SU-DHL-6 (cell line): ENCODE data around the gene NRP1.

Experiments used
- H2AFZ ChIP-seq: fragments of 200-600 bp; sonication (generic); 2 replicates; pipeline ENCODE4 v1.6.1; 2014; ENCODE audit warnings: low read depth, mild to moderate bottlenecking, moderate library complexity, mixed read lengths, antibody characterized with exemption, low read length; ENCODE audit not compliant: severe bottlenecking
- H3F3A ChIP-seq: fragments of 200-600 bp; shearing (Covaris generic); 2 replicates; pipeline ENCODE4 v1.6.0; 2016; ENCODE audit warnings: antibody characterized with exemption, mild to moderate bottlenecking; ENCODE audit not compliant: insufficient read depth
- H3K27ac ChIP-seq: fragments of 200-600 bp; sonication (generic); 2 replicates; pipeline ENCODE4 v1.5.1; 2016; ENCODE audit warnings: low read depth, mild to moderate bottlenecking, low read length, moderate library complexity, mixed read lengths
- H3K27me3 ChIP-seq: fragments of 200-600 bp; sonication (generic), shearing (Covaris generic); 2 replicates; pipeline ENCODE4 v1.6.0; 2014; ENCODE audit warnings: mild to moderate bottlenecking, low read length
- H3K36me3 ChIP-seq: fragments of 200-600 bp; sonication (generic); 2 replicates; pipeline ENCODE4 v1.6.1; 2014; ENCODE audit warnings: mild to moderate bottlenecking, low read length, mixed read lengths
- H3K4me2 ChIP-seq: fragments of 300-600, 200-600 bp; shearing (Covaris generic), sonication (generic); 2 replicates; pipeline ENCODE4 v1.6.0; 2014; ENCODE audit warnings: low read length, low read depth, mild to moderate bottlenecking; ENCODE audit not compliant: poor library complexity, severe bottlenecking
- H3K4me3 ChIP-seq: fragments of 200-600 bp; sonication (generic); 2 replicates; pipeline ENCODE4 v1.5.1; 2014; ENCODE audit warnings: antibody characterized with exemption, low read length, mild to moderate bottlenecking, mixed read lengths; ENCODE audit not compliant: insufficient read depth, poor library complexity, severe bottlenecking
- H3K79me2 ChIP-seq: fragments of 200-600 bp; sonication (generic); 2 replicates; pipeline ENCODE4 v1.6.1; 2014; ENCODE audit warnings: mild to moderate bottlenecking, low read length, moderate library complexity; ENCODE audit not compliant: insufficient read depth
- H3K9ac ChIP-seq: fragments of 200-600 bp; sonication (generic); 2 replicates; pipeline ENCODE4 v1.7.0; 2014; ENCODE audit warnings: mild to moderate bottlenecking, low read length
- H3K9me2 ChIP-seq: fragments of 200-600 bp; sonication (generic); replicated peaks from 2 replicates; pipeline ENCODE4 v1.6.1; 2014; ENCODE audit warnings: low read length; ENCODE audit not compliant: insufficient read depth
- H3K9me3 ChIP-seq: fragments of 200-600 bp; sonication (generic); 2 replicates; pipeline ENCODE4 v1.6.1; 2014; ENCODE audit warnings: low read length, mixed read lengths; ENCODE audit not compliant: insufficient read depth
- H4K20me1 ChIP-seq: fragments of 200-600 bp; sonication (generic); 2 replicates; pipeline ENCODE4 v1.6.1; 2014; ENCODE audit warnings: low read depth, mild to moderate bottlenecking, antibody characterized with exemption, low read length, moderate library complexity, mixed read lengths
- EZH2phosphoT487 ChIP-seq: fragments of 200-600 bp; sonication (generic), shearing (Covaris generic); conservative IDR thresholded peaks from 2 replicates; pipeline ENCODE4 v1.6.1; 2018; ENCODE audit warnings: mild to moderate bottlenecking, antibody characterized with exemption, low read length, moderate library complexity, mixed read lengths
- TF ChIP-seq, protein P1 (sequence below): fragments of 200-600 bp; sonication (generic); IDR thresholded peaks from one replicate; pipeline ENCODE4 v1.5.1; 2017; ENCODE audit warnings: antibody characterized with exemption, mild to moderate bottlenecking, low read length, moderate library complexity; ENCODE audit not compliant: insufficient read depth, poor library complexity, severe bottlenecking

NRP1 gene

GRCh38 chr10:33242931-33243330 is 91.5 kb downstream of the NRP1 start:
- H3K27me3 ChIP-seq: no peaks in the 10 kb centered on the region
- H3K27ac ChIP-seq: no peak overlapping the region
- no peaks in the 10 kb centered on the region for H3K9me2 ChIP-seq
- TF ChIP-seq, protein P1, sequence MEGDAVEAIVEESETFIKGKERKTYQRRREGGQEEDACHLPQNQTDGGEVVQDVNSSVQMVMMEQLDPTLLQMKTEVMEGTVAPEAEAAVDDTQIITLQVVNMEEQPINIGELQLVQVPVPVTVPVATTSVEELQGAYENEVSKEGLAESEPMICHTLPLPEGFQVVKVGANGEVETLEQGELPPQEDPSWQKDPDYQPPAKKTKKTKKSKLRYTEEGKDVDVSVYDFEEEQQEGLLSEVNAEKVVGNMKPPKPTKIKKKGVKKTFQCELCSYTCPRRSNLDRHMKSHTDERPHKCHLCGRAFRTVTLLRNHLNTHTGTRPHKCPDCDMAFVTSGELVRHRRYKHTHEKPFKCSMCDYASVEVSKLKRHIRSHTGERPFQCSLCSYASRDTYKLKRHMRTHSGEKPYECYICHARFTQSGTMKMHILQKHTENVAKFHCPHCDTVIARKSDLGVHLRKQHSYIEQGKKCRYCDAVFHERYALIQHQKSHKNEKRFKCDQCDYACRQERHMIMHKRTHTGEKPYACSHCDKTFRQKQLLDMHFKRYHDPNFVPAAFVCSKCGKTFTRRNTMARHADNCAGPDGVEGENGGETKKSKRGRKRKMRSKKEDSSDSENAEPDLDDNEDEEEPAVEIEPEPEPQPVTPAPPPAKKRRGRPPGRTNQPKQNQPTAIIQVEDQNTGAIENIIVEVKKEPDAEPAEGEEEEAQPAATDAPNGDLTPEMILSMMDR: no peak
- no peak for TF ChIP-seq EZH2phosphoT487
- H3K9me3 ChIP-seq: no peaks in the 10 kb centered on the region
- H3K36me3 ChIP-seq: no peaks in the 10 kb centered on the region
- no peaks in the 10 kb centered on the region for H4K20me1 ChIP-seq
- H3K4me2 ChIP-seq: no peak overlapping the region
- H3K9ac ChIP-seq: no peak overlapping the region
- no peak overlapping the region for H3K4me3 ChIP-seq
- H3F3A ChIP-seq: no peaks in the 10 kb centered on the region
- H2AFZ ChIP-seq: no peak overlapping the region
- no peaks in the 10 kb centered on the region for H3K79me2 ChIP-seq

- Histone ChIP-seq H3K4me3 (no peak overlapping the region), H3K27ac (no peak overlapping the region), H3K79me2 (no peaks in the 10 kb centered on the region), H3K36me3 (no peaks in the 10 kb centered on the region), H3K9me3 (no peaks in the 10 kb centered on the region), H3K27me3 (no peaks in the 10 kb centered on the region), H2AFZ (no peak overlapping the region), H3F3A (no peaks in the 10 kb centered on the region), H3K9ac (no peak overlapping the region), H3K4me2 (no peak overlapping the region), H4K20me1 (no peaks in the 10 kb centered on the region), H3K9me2 (no peaks in the 10 kb centered on the region)
- TF ChIP-seq, protein P1: no peak
- no peak for TF ChIP-seq EZH2phosphoT487
Observed at GRCh38 chr10:33241351-33241750, 93.1 kb downstream of the NRP1 start.

DNA sequence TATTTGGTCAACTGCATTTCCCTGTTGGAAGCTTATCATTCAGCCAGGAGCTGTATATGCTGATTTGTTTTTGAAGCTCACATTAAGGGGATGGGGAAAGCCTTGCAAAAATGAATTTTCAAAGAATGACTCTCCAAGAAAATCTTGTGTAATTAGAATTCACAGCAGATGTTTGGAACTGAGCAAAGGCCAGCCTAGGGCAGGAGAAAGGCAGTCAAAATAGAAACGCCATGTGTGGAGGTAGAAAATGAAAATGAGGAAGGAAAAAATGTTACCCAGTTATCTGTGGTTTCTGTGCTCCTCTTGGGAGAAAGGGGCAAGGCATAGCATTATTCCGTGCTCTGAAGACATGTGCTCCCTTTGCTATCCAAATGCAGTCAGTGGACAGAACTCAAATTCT is 93.5 kb downstream of the NRP1 start:
- H3K79me2 ChIP-seq: no peaks in the 10 kb centered on the region
- H3K36me3 ChIP-seq: no peaks in the 10 kb centered on the region
- no peak overlapping the region for H2AFZ ChIP-seq
- no peaks in the 10 kb centered on the region for H3F3A ChIP-seq
- H3K9me2 ChIP-seq: no peaks in the 10 kb centered on the region
- no peaks in the 10 kb centered on the region for H3K27me3 ChIP-seq
- H3K4me3 ChIP-seq: no peak overlapping the region
- H3K27ac ChIP-seq: no peak overlapping the region
- H3K9me3 ChIP-seq: no peaks in the 10 kb centered on the region
- TF ChIP-seq, protein P1: no peak
- no peak for TF ChIP-seq EZH2phosphoT487
- no peaks in the 10 kb centered on the region for H4K20me1 ChIP-seq
- H3K9ac ChIP-seq: no peak overlapping the region
- H3K4me2 ChIP-seq: no peak overlapping the region
